ENCODE results near the gene GDE1.

The GDE1 gene

GRCh38 chr16:19527161-19527560 lies 5.3 kb upstream of the GDE1 start:
- Histone ChIP-seq H3K9ac (ENCODE audit: low read depth, low read length, poor library complexity, severe bottlenecking) (peak overlapping the region; percentile 95), H3K27me3 (ENCODE audit: insufficient read depth, low read length, poor library complexity, severe bottlenecking) (peaks cover 7% of the 10 kb centered on the region), H3K4me1 (ENCODE audit: insufficient read depth, low read length, poor library complexity, severe bottlenecking) (peaks cover 41% of the 10 kb centered on the region), H2AFZ (ENCODE audit: low read length) (no peak overlapping the region), H3K9me2 (replicated peaks; ENCODE audit: low read depth, low read length) (no peaks in the 10 kb centered on the region), H3K36me3 (ENCODE audit: insufficient read depth, low read length) (peaks cover 16% of the 10 kb centered on the region; the same call in 1 of the 2 replicates), H3F3A (ENCODE audit: low read depth) (no peaks in the 10 kb centered on the region), H3K79me2 (ENCODE audit: insufficient read depth, low read length) (peaks cover 50% of the 10 kb centered on the region), H3K4me3 (ENCODE audit: low read length, poor library complexity, severe bottlenecking) (peak overlapping the region; percentile 89), H3K4me2 (ENCODE audit: low read depth, low read length, poor library complexity, severe bottlenecking) (peak overlapping the region; percentile 96), H4K20me1 (ENCODE audit: insufficient read depth, low read length, poor library complexity, severe bottlenecking) (peaks cover 7% of the 10 kb centered on the region), H3K9me3 (ENCODE audit: insufficient read depth, low read depth, low read length) (no peaks in the 10 kb centered on the region)
- TF ChIP-seq EZH2phosphoT487 (IDR thresholded peaks at IDR 0.05; ENCODE audit: borderline replicate concordance): no peak
- TF ChIP-seq CTCF (conservative IDR thresholded peaks at IDR 0.05; ENCODE audit: low read length): no peak

DNA sequence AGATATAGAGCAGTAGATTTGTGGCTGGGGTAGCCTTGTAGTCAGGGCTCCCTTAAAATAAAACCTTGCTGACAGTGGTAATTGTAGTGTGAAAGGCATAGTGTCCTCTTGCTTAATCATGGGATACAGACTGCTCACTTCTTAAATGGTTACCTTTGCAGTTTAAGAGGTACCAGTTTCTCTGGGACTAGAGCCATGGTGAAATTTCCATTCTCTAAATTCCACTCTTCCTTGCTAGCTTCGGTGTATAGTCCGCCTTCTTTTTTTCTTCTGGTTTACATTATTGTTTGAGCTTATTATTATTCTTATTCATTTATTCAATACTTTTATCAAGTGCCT lies 3.5 kb upstream of the GDE1 start:
- no peak overlapping the region for H2AFZ ChIP-seq (ENCODE audit: low read length)
- H3K9me3 ChIP-seq (ENCODE audit: insufficient read depth, low read depth, low read length): no peaks in the 10 kb centered on the region
- no peaks in the 10 kb centered on the region for H3K9me2 ChIP-seq (replicated peaks; ENCODE audit: low read depth, low read length)

DNA sequence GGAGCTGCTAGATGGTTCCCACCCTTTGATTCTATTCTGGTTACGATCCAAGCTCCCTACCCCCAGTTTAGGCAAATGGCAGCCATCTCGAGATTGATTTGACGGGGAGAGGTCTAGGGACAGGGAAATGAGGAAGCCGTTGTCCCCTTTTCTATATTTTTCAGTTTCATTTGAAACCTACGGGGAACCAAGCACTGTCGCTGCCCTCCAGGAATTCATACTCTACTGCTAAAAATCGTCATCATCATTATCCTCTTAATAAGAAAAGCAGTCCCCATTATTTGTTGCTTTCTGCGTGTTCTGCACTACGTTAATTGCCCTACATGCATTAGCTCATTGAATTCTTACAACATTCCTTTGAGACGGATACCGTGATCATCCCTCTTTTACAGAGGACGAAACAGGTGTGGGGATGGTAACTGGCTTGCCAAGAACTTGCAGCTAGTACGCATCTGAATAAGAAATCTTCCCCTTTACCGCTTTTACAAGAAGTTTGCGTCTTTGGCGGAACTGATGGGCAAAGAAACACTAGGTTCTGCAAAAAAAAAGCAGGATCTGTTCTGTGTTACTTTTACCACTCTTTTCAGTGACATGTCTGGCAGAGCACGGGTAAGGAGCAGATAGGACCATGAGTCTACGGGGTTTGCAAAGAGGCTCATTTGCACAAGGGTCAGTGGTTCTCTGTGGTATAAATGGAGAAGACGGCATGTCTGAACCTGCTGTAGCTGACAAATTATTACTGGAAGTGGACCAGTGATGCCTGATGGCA lies 2.9 kb upstream of the GDE1 start:
- Histone ChIP-seq H3K4me1 (ENCODE audit: insufficient read depth, low read length, poor library complexity, severe bottlenecking) (peaks cover 50% of the 10 kb centered on the region), H3K27me3 (ENCODE audit: insufficient read depth, low read length, poor library complexity, severe bottlenecking) (peaks cover 7% of the 10 kb centered on the region), H3K79me2 (ENCODE audit: insufficient read depth, low read length) (peaks cover 69% of the 10 kb centered on the region), H3K9me2 (replicated peaks; ENCODE audit: low read depth, low read length) (no peaks in the 10 kb centered on the region), H2AFZ (ENCODE audit: low read length) (peak overlapping the region; percentile 84), H3K4me2 (ENCODE audit: low read depth, low read length, poor library complexity, severe bottlenecking) (peak overlapping the region; percentile 96), H3K4me3 (ENCODE audit: low read length, poor library complexity, severe bottlenecking) (peak overlapping the region; percentile 89), H3K36me3 (ENCODE audit: insufficient read depth, low read length) (peaks cover 12% of the 10 kb centered on the region; the same call in 1 of the 2 replicates), H3K9ac (ENCODE audit: low read depth, low read length, poor library complexity, severe bottlenecking) (peak overlapping the region; percentile 95), H4K20me1 (ENCODE audit: insufficient read depth, low read length, poor library complexity, severe bottlenecking) (peaks cover 16% of the 10 kb centered on the region), H3F3A (ENCODE audit: low read depth) (no peaks in the 10 kb centered on the region), H3K9me3 (ENCODE audit: insufficient read depth, low read depth, low read length) (no peaks in the 10 kb centered on the region)
- TF ChIP-seq EZH2phosphoT487 (IDR thresholded peaks at IDR 0.05; ENCODE audit: borderline replicate concordance) (no peak), CTCF (conservative IDR thresholded peaks at IDR 0.05; ENCODE audit: low read length) (no peak)

More for the DNA sequence above, 3.5 kb upstream of the GDE1 start:
- H3F3A ChIP-seq (ENCODE audit: low read depth): no peaks in the 10 kb centered on the region
- H3K4me3 ChIP-seq (ENCODE audit: low read length, poor library complexity, severe bottlenecking): peak overlapping the region; percentile 89
- TF ChIP-seq EZH2phosphoT487 (IDR thresholded peaks at IDR 0.05; ENCODE audit: borderline replicate concordance) (no peak), CTCF (conservative IDR thresholded peaks at IDR 0.05; ENCODE audit: low read length) (no peak)
- H3K4me1 ChIP-seq (ENCODE audit: insufficient read depth, low read length, poor library complexity, severe bottlenecking): peaks cover 45% of the 10 kb centered on the region
- H3K9ac ChIP-seq (ENCODE audit: low read depth, low read length, poor library complexity, severe bottlenecking): peak overlapping the region; percentile 95
- peaks cover 10% of the 10 kb centered on the region for H4K20me1 ChIP-seq (ENCODE audit: insufficient read depth, low read length, poor library complexity, severe bottlenecking)
- peaks cover 16% of the 10 kb centered on the region; the same call in 1 of the 2 replicates for H3K36me3 ChIP-seq (ENCODE audit: insufficient read depth, low read length)
- peak overlapping the region; percentile 96 for H3K4me2 ChIP-seq (ENCODE audit: low read depth, low read length, poor library complexity, severe bottlenecking)
- peaks cover 63% of the 10 kb centered on the region for H3K79me2 ChIP-seq (ENCODE audit: insufficient read depth, low read length)
- H3K27me3 ChIP-seq (ENCODE audit: insufficient read depth, low read length, poor library complexity, severe bottlenecking): peaks cover 7% of the 10 kb centered on the region
